ENCODE data around the gene KCNK3.
A peak's percentile ranks its signal among the peaks of the same experiment; 100 is the strongest.

DNA sequence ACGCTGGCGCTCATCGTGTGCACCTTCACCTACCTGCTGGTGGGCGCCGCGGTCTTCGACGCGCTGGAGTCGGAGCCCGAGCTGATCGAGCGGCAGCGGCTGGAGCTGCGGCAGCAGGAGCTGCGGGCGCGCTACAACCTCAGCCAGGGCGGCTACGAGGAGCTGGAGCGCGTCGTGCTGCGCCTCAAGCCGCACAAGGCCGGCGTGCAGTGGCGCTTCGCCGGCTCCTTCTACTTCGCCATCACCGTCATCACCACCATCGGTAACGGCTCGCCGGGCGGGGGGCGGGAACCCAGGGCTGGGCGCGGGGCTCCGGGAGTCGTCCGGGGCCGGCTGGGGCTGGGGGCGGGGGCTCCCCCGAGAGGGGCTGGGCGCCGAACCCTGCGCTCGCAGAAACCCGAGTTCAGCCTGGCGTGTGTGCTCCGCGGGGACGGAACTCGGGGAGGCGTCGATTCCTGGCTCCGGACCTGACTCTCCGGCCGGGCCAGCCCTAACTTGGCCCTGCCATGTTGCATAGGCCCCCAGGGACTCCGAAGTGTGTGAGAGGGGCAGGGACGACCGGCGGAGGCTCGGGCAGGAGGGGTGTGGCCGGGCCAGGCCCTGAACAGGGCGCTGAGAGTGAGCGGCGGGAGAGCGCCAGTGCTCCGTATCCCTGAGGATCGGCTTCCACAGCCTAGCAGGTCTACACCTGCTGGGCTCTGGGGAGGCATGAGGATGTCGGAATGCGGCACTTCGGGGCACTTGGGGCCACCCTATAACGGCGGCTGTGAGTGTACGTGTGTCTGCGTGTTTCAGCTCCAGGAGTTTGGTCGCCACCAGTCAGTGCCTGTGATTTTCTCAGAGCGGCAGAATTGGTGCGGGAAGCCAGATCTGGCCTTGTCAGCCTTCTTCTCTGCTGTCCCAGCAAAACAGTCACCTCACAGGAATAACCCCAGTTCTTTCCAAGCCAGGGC lies 651 bp downstream of the KCNK3 start:
- TF ChIP-seq, protein P1, sequence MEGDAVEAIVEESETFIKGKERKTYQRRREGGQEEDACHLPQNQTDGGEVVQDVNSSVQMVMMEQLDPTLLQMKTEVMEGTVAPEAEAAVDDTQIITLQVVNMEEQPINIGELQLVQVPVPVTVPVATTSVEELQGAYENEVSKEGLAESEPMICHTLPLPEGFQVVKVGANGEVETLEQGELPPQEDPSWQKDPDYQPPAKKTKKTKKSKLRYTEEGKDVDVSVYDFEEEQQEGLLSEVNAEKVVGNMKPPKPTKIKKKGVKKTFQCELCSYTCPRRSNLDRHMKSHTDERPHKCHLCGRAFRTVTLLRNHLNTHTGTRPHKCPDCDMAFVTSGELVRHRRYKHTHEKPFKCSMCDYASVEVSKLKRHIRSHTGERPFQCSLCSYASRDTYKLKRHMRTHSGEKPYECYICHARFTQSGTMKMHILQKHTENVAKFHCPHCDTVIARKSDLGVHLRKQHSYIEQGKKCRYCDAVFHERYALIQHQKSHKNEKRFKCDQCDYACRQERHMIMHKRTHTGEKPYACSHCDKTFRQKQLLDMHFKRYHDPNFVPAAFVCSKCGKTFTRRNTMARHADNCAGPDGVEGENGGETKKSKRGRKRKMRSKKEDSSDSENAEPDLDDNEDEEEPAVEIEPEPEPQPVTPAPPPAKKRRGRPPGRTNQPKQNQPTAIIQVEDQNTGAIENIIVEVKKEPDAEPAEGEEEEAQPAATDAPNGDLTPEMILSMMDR (IDR thresholded peaks at IDR 0.05): peak in 1 of 6 experiments; percentile 8
- TF ChIP-seq POLR2A (IDR thresholded peaks at IDR 0.05): no peak

Measured in thyroid gland (tissue), 4 donors.